Progenitor cell of endocrine pancreas (in vitro differentiated cells): ENCODE data around the gene CDYL. TPM values are rescaled to one million over a fixed set of nuclear protein-coding genes. Genes with fewer than 3 reads are reported as not detected.

Experiments used
- DNase-seq: peaks from one replicate; pipeline ENCODE4 v3.0.0; 2021; ENCODE audit warnings: low spot score; ENCODE audit not compliant: unreplicated experiment
- H3K27ac Mint-ChIP-seq: 2 replicates; pipeline ENCODE4 v1.8.0; 2021; ENCODE audit warnings: mild to moderate bottlenecking, moderate library complexity, mixed read lengths
- H3K27me3 Mint-ChIP-seq: 2 replicates; pipeline ENCODE4 v1.8.0; 2021; ENCODE audit warnings: mixed read lengths
- H3K36me3 Mint-ChIP-seq: 2 replicates; pipeline ENCODE4 v1.8.0; 2022; ENCODE audit warnings: mixed read lengths; ENCODE audit not compliant: insufficient read depth
- H3K4me1 Mint-ChIP-seq: 2 replicates; pipeline ENCODE4 v1.8.0; 2021; ENCODE audit warnings: low read depth, mixed read lengths
- H3K4me3 Mint-ChIP-seq: 2 replicates; pipeline ENCODE4 v1.8.0; 2021; ENCODE audit warnings: low read depth, mild to moderate bottlenecking, moderate library complexity, mixed read lengths
- H3K9me3 Mint-ChIP-seq: 2 replicates; pipeline ENCODE4 v1.8.0; 2021; ENCODE audit warnings: low read depth, mixed read lengths
- total RNA-seq: library from RNA; stranded (reverse); gene quantifications from 2 replicates; pipeline ENCODE4 v1.2.1, GENCODE V29; 2021
- TF ChIP-seq, protein P1 (sequence below): fragments of 200-600 bp; sonication (generic); IDR thresholded peaks from one replicate; pipeline ENCODE4 v1.5.0; 2021; ENCODE audit warnings: antibody characterized with exemption, mild to moderate bottlenecking; ENCODE audit not compliant: unreplicated experiment

Gene CDYL
- total RNA-seq, 1 donor from 2014 or later, result 78.3 TPM

DNA sequence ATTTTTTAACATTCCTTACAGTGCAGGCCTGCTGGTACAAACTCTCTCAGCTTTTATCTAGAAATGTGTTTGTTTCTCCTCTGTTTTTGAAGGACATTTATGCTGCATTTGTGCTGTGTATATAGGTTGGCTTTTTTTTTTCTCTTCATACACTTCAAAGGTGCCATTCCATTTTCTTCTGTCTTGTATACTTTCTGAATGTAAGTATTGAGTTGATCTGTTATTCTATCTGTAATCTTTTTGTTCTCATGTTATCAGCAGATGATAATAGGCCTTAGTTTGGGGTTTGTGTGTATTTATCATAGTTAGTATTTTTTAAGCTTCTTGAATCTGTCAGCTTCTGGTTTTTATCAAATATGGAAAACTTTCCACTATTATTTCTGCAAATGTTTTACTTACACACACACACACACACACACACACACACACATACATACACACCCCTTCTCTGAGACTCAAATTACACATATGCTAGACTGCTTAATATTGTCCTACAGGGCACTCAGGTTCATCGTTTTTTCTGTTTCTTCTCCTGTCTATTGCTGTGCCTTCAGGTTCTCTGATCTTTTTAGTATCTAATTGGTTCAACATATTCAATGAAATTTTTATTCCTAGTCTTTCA, 153.0 kb downstream of the CDYL start:
- peaks cover 43% of the 10 kb centered on the region for H3K4me1 Mint-ChIP-seq
- H3K4me3 Mint-ChIP-seq, result no peak overlapping the region
- no peak for DNase-seq
- H3K27ac Mint-ChIP-seq, result no peak overlapping the region
- TF ChIP-seq, protein P1, sequence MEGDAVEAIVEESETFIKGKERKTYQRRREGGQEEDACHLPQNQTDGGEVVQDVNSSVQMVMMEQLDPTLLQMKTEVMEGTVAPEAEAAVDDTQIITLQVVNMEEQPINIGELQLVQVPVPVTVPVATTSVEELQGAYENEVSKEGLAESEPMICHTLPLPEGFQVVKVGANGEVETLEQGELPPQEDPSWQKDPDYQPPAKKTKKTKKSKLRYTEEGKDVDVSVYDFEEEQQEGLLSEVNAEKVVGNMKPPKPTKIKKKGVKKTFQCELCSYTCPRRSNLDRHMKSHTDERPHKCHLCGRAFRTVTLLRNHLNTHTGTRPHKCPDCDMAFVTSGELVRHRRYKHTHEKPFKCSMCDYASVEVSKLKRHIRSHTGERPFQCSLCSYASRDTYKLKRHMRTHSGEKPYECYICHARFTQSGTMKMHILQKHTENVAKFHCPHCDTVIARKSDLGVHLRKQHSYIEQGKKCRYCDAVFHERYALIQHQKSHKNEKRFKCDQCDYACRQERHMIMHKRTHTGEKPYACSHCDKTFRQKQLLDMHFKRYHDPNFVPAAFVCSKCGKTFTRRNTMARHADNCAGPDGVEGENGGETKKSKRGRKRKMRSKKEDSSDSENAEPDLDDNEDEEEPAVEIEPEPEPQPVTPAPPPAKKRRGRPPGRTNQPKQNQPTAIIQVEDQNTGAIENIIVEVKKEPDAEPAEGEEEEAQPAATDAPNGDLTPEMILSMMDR, result no peak
- H3K9me3 Mint-ChIP-seq, result no peaks in the 10 kb centered on the region
- H3K27me3 Mint-ChIP-seq, result no peaks in the 10 kb centered on the region
- H3K36me3 Mint-ChIP-seq, result peaks cover 5% of the 10 kb centered on the region

- Mint-ChIP-seq H3K27me3 (no peaks in the 10 kb centered on the region), H3K4me3 (no peak overlapping the region), H3K27ac (no peak overlapping the region), H3K4me1 (peaks cover 37% of the 10 kb centered on the region), H3K36me3 (peaks cover 2% of the 10 kb centered on the region), H3K9me3 (no peaks in the 10 kb centered on the region)
- TF ChIP-seq, protein P1, result no peak
- no peak for DNase-seq
Measured at GRCh38 chr6:4930025-4930691, 154.0 kb downstream of the CDYL start.

GRCh38 chr6:4931530-4932227, 155.5 kb downstream of the CDYL start:
- no peaks in the 10 kb centered on the region for H3K9me3 Mint-ChIP-seq
- TF ChIP-seq, protein P1, result no peak
- DNase-seq, result no peak
- H3K27me3 Mint-ChIP-seq, result no peaks in the 10 kb centered on the region
- peaks cover 2% of the 10 kb centered on the region for H3K36me3 Mint-ChIP-seq
- peaks cover 44% of the 10 kb centered on the region for H3K4me1 Mint-ChIP-seq
- H3K27ac Mint-ChIP-seq, result peak overlapping the region; percentile 65
- no peak overlapping the region for H3K4me3 Mint-ChIP-seq

GRCh38 chr6:4932228-4932903, 156.2 kb downstream of the CDYL start:
- H3K27ac Mint-ChIP-seq, result no peak overlapping the region
- H3K27me3 Mint-ChIP-seq, result no peaks in the 10 kb centered on the region
- H3K9me3 Mint-ChIP-seq, result no peaks in the 10 kb centered on the region
- TF ChIP-seq, protein P1, result no peak
- H3K36me3 Mint-ChIP-seq, result peaks cover 4% of the 10 kb centered on the region
- no peak overlapping the region for H3K4me3 Mint-ChIP-seq
- peaks cover 44% of the 10 kb centered on the region for H3K4me1 Mint-ChIP-seq
- DNase-seq, result no peak

GRCh38 chr6:4935486-4935885, 159.3 kb downstream of the CDYL start:
- no peaks in the 10 kb centered on the region for H3K27me3 Mint-ChIP-seq
- H3K27ac Mint-ChIP-seq, result no peak overlapping the region
- no peak overlapping the region for H3K4me3 Mint-ChIP-seq
- H3K9me3 Mint-ChIP-seq, result no peaks in the 10 kb centered on the region
- peaks cover 28% of the 10 kb centered on the region for H3K4me1 Mint-ChIP-seq
- DNase-seq, result no peak
- H3K36me3 Mint-ChIP-seq, result peaks cover 10% of the 10 kb centered on the region
- TF ChIP-seq, protein P1, result no peak
